SK-N-SH (cell line): ENCODE measurements around the gene HIRA. TPM values are rescaled to one million over a fixed set of nuclear protein-coding genes. Genes with fewer than 3 reads are reported as not detected.

Experiments used
- CTCF ChIA-PET: fragments of 300-600, 350-600 bp; formaldehyde crosslinking; extraction: SDS; loops from one replicate; lab custom pipeline; 2021; lab: Yijun Ruan, JAX
- POLR2A ChIA-PET: fragments of 350-600 bp; sonication (Branson Sonifier 250); formaldehyde crosslinking; extraction: SDS; loops from one replicate; lab custom pipeline; 2020; ENCODE audit warnings: antibody characterized with exemption, inconsistent platforms; lab: Yijun Ruan, JAX
- DNase-seq: peaks from one replicate; pipeline ENCODE4 v3.0.0; 2012
- H2AFZ ChIP-seq: fragments of 200-600 bp; sonication (generic); 2 replicates; pipeline ENCODE4 v1.8.1; 2016; ENCODE audit warnings: antibody characterized with exemption, mild to moderate bottlenecking, low read depth
- H3F3A ChIP-seq: fragments of 200-600 bp; sonication (generic); replicated peaks from 2 replicates; pipeline ENCODE3; 2016; ENCODE audit warnings: antibody characterized with exemption, mild to moderate bottlenecking; ENCODE audit not compliant: insufficient read depth
- H3K27ac ChIP-seq, 2 experiments: fragments of 200-500 bp in 1 of 2; fragments of 200-600 bp in 1 of 2; sonication (Bioruptor generic) in 1 of 2; sonication (generic), shearing (Covaris generic) in 1 of 2; 2 replicates each; pipeline versions ENCODE4 v1.5.1 to v1.6.1; 2014 to 2016; ENCODE audit warnings: low read depth in 2 of 2, inconsistent platforms in 1 of 2, low read length in 1 of 2, mild to moderate bottlenecking in 1 of 2, mixed read lengths in 1 of 2
- H3K27me3 ChIP-seq: fragments of 200-600 bp; sonication (generic), shearing (Covaris generic); 2 replicates; pipeline ENCODE4 v1.6.1; 2016; ENCODE audit warnings: mixed run types; ENCODE audit not compliant: insufficient read depth
- H3K36me3 ChIP-seq, 2 experiments: fragments of 200-500 bp in 1 of 2; fragments of 200-600 bp in 1 of 2; sonication (Bioruptor generic) in 1 of 2; sonication (generic) in 1 of 2; replicated peaks in 1 of 2; 2 replicates each; pipeline versions ENCODE3 to v1.5.1; 2014 to 2016; ENCODE audit warnings: low read length in 1 of 2, mild to moderate bottlenecking in 1 of 2; ENCODE audit not compliant: insufficient read depth in 2 of 2, control insufficient read depth in 1 of 2
- H3K4me1 ChIP-seq, 2 experiments: fragments of 200-500 bp in 1 of 2; fragments of 200-600 bp in 1 of 2; sonication (Bioruptor generic) in 1 of 2; sonication (generic), shearing (Covaris generic) in 1 of 2; 2 replicates each; pipeline versions ENCODE4 v1.5.1 to v1.6.1; 2014 to 2016; ENCODE audit warnings: low read depth in 1 of 2, low read length in 1 of 2, mixed run types in 1 of 2; ENCODE audit not compliant: insufficient read depth in 2 of 2, control insufficient read depth in 1 of 2
- H3K4me2 ChIP-seq: fragments of 200-600 bp; sonication (generic), shearing (Covaris generic); 2 replicates; pipeline ENCODE4 v1.6.1; 2017; ENCODE audit warnings: mixed run types
- H3K4me3 ChIP-seq, 2 experiments: fragments of 200-500 bp in 1 of 2; fragments of 200-600 bp in 1 of 2; sonication (Bioruptor generic) in 1 of 2; sonication (generic), shearing (Covaris generic) in 1 of 2; 2 replicates each; pipeline versions ENCODE4 v1.5.1 to v1.8.1; 2014 to 2016; ENCODE audit warnings: low read depth in 2 of 2, inconsistent platforms in 1 of 2, low read length in 1 of 2, mild to moderate bottlenecking in 1 of 2, mixed read lengths in 1 of 2, moderate library complexity in 1 of 2
- H3K79me2 ChIP-seq: fragments of 200-600 bp; sonication (generic); 2 replicates; pipeline ENCODE4 v1.8.1; 2017; ENCODE audit warnings: mild to moderate bottlenecking; ENCODE audit not compliant: insufficient read depth
- H3K9ac ChIP-seq: fragments of 200-600 bp; sonication (generic); 2 replicates; pipeline ENCODE4 v1.6.1; 2017; ENCODE audit warnings: mixed run types
- H3K9me2 ChIP-seq: fragments of 200-600 bp; sonication (generic); 2 replicates; pipeline ENCODE4 v1.6.1; 2017; ENCODE audit warnings: mixed run types
- H3K9me3 ChIP-seq: fragments of 200-600 bp; sonication (generic); 2 replicates; pipeline ENCODE4 v1.6.1; 2017; ENCODE audit warnings: mixed run types, mild to moderate bottlenecking, moderate library complexity
- H4K20me1 ChIP-seq: fragments of 200-600 bp; sonication (generic); 2 replicates; pipeline ENCODE4 v1.6.1; 2017; ENCODE audit warnings: mild to moderate bottlenecking, mixed run types; ENCODE audit not compliant: insufficient read depth
- EP300 ChIP-seq, 2 experiments: IDR thresholded peaks; 2 replicates each; pipeline versions ENCODE4 v1.4.0 to v1.6.1; 2012; ENCODE audit warnings: borderline replicate concordance in 1 of 2, low read depth in 1 of 2, low read length in 1 of 2
- FOSL2 ChIP-seq: IDR thresholded peaks from 2 replicates; pipeline ENCODE4 v1.4.0; 2012; ENCODE audit warnings: low read depth, mild to moderate bottlenecking, moderate library complexity, borderline replicate concordance
- IRF3 ChIP-seq: fragments of 150-350 bp; IDR thresholded peaks from 2 replicates; pipeline ENCODE4 v1.6.1; 2016; ENCODE audit warnings: mild to moderate bottlenecking, low read depth, low read length
- MAX ChIP-seq: IDR thresholded peaks from 2 replicates; pipeline ENCODE4 v1.4.0; 2012; ENCODE audit warnings: low read depth
- NFIC ChIP-seq: IDR thresholded peaks from 2 replicates; pipeline ENCODE4 v1.4.0; 2012; ENCODE audit warnings: borderline replicate concordance
- POLR2AphosphoS5 ChIP-seq: IDR thresholded peaks from 2 replicates; pipeline ENCODE4 v1.6.1; 2012; ENCODE audit warnings: low read depth, low read length
- RAD21 ChIP-seq: IDR thresholded peaks from 2 replicates; pipeline ENCODE4 v1.6.1; 2012; ENCODE audit warnings: mild to moderate bottlenecking, low read length
- REST ChIP-seq: IDR thresholded peaks from 2 replicates; pipeline ENCODE4 v1.6.1; 2012; ENCODE audit warnings: mild to moderate bottlenecking, low read depth, low read length, moderate library complexity
- SIN3A ChIP-seq: IDR thresholded peaks from 2 replicates; pipeline ENCODE4 v1.6.1; 2012; ENCODE audit warnings: low read depth, mild to moderate bottlenecking, low read length, moderate library complexity, borderline replicate concordance
- TAF1 ChIP-seq: IDR thresholded peaks from 2 replicates; pipeline ENCODE4 v1.6.1; 2012; ENCODE audit warnings: low read depth, mild to moderate bottlenecking, low read length, moderate library complexity, borderline replicate concordance
- WGBS: methylation state at CpG from one replicate; pipeline ENCODE4 v1.1.6; 2017; ENCODE audit warnings: low lambda C conversion rate; 5-methylcytosine and 5-hydroxymethylcytosine counted together
- polyA plus RNA-seq, 3 experiments: library from polyadenylated mRNA; depleted of rRNA; stranded (reverse); fragments of >200 nt; gene quantifications; 2 replicates each; pipeline ENCODE4 v1.2.3, GENCODE V29; 2012
- TF ChIP-seq, protein P1 (sequence below): IDR thresholded peaks from 2 replicates; pipeline ENCODE4; 2012

Gene HIRA
- polyA plus RNA-seq, 1 of the 3 experiments (the other 2 are of a cell fraction): 21.0 TPM

- TF ChIP-seq REST: no peak
- no peak for TF ChIP-seq POLR2AphosphoS5
- TF ChIP-seq EP300 (IDR thresholded peaks at IDR 0.05; ENCODE audit: borderline replicate concordance in 1 of 2, low read depth in 1 of 2, low read length in 1 of 2): no peak
- TF ChIP-seq FOSL2: no peak
- no peak for TF ChIP-seq NFIC
These were observed 79.9 kb downstream of the HIRA start (continued) for GRCh38 chr22:19351604-19352003.

DNA sequence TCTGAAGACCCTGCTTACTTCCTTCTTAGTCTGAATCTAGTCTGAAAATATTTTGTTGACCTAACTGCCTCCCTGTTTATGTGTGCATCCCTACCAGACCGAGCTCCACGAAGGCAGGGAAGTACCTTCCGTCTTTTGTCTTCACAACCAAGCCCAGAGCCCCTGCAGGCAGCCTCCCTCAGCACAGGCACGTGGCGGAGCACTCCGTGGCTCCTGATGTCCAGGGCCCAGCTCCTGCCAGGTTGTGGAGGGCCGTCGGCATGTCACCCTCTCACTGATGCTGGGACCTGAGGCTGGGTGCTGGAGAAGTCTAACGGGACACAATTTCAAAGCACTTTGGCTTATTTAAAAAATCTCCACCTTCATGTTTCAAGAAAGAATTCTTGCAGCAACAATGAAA, 80.6 kb downstream of the HIRA start:
- H3K79me2 ChIP-seq: no peaks in the 10 kb centered on the region
- H2AFZ ChIP-seq: no peak overlapping the region
- no peak overlapping the region for H3K27ac ChIP-seq
- TF ChIP-seq MAX: no peak
- no peak for TF ChIP-seq SIN3A
- TF ChIP-seq, protein P1, sequence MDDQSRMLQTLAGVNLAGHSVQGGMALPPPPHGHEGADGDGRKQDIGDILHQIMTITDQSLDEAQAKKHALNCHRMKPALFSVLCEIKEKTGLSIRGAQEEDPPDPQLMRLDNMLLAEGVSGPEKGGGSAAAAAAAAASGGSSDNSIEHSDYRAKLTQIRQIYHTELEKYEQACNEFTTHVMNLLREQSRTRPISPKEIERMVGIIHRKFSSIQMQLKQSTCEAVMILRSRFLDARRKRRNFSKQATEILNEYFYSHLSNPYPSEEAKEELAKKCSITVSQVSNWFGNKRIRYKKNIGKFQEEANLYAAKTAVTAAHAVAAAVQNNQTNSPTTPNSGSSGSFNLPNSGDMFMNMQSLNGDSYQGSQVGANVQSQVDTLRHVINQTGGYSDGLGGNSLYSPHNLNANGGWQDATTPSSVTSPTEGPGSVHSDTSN: no peak
- TF ChIP-seq IRF3: no peak
- no peak for TF ChIP-seq RAD21
- no peak for TF ChIP-seq TAF1
- no peaks in the 10 kb centered on the region for H3K27me3 ChIP-seq
- peaks cover 26 to 57% of the 10 kb centered on the region in 2 experiments for H3K36me3 ChIP-seq
- WGBS: 96% methylated on average over 9 of the region's 9 CpGs
- DNase-seq: no peak
- POLR2A ChIA-PET: no interaction called here
- no peak overlapping the region for H3K9ac ChIP-seq
- H3K9me3 ChIP-seq: no peaks in the 10 kb centered on the region
- H3K4me1 ChIP-seq: no peaks in the 10 kb centered on the region
- no peak overlapping the region for H3K4me2 ChIP-seq
- CTCF ChIA-PET: interaction anchor here (1.4 kb wide), 1 partner anchor 279 kb away, joined by 3 read pairs; no protein-coding TSS in a partner anchor
- H4K20me1 ChIP-seq: no peaks in the 10 kb centered on the region
- H3F3A ChIP-seq: no peaks in the 10 kb centered on the region
- H3K4me3 ChIP-seq: no peak overlapping the region
- H3K9me2 ChIP-seq: no peaks in the 10 kb centered on the region
